Stimulated activated CD4-positive, alpha-beta T cell treated with anti-CD3 and anti-CD28 coated beads, Interleukin-15, amount 100 ng/mL, for 48 hours (primary cell): ENCODE data around the gene TMEM145.
A peak's percentile ranks its signal among the peaks of the same experiment; 100 is the strongest.
"Not testable (repeated sequence)": the region's sequence is repeated elsewhere in the genome, so short reads cannot be mapped to it uniquely, and the experiment has no call there.

Experiments used
- DNase-seq, 2 donors: peaks; one replicate each; pipeline ENCODE4 v3.0.0-alpha.2; 2020; ENCODE audit warnings: low read depth in 2 of 2

Gene TMEM145

DNA sequence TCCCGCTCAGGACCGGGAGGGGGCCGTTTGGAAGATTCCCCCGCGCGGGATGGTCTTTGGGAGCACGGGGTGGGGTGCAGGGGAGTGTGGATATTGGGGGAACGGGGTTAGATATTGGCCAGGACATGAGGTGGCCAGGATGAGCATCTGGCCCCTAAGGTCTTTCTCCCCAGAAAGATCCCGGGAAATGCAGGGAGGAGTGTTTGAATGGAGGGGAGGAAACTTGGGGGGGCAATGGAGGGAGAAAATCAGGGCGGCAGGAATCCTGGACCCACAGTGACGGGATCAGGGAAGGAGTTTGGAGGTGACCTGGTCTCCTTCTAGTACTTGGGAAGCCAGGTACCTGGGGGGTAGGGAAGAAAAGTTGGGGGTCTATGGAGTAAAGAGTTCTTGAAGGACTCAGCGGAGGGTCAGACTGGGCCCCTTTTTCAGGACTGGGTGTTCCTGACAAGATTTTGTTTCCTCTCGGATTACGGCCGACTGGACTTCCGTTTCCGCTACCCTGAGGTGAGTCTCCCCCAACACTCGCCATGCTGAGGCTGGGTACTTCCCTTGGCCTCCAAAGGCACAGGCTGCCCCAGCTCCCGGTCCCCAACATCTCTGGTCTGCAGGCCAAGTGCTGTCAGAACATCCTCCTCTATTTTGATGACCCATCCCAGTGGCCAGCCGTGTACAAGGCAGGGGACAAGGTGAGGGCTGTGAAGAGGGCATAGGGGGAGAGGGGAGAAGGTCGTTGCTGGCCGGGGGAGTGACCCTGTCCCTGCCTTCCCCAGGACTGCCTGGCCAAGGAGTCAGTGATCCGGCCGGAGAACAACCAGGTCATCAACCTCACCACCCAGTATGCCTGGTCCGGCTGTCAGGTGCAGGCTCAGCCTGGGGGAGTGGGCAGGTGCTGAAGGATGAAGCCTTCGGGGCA is 989 bp downstream of the TMEM145 start:
- no peak for DNase-seq

DNA sequence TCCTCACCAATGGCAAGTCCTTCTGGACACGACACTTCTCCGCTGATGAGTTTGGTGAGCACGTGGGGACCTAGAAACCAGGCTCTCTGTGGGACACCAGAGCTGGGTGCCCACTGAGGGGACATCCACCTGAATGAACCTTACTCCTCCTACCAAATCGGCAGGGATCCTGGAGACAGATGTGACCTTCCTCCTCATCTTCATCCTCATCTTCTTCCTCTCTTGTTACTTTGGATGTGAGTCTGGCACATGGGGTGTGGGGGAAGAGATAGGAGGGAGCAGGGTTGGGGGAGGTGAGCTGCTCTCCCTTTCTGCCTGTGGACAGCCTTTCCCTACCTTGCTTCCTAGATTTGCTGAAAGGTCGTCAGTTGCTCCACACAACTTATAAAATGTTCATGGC is 1.9 kb downstream of the TMEM145 start:
- no peak for DNase-seq

DNA sequence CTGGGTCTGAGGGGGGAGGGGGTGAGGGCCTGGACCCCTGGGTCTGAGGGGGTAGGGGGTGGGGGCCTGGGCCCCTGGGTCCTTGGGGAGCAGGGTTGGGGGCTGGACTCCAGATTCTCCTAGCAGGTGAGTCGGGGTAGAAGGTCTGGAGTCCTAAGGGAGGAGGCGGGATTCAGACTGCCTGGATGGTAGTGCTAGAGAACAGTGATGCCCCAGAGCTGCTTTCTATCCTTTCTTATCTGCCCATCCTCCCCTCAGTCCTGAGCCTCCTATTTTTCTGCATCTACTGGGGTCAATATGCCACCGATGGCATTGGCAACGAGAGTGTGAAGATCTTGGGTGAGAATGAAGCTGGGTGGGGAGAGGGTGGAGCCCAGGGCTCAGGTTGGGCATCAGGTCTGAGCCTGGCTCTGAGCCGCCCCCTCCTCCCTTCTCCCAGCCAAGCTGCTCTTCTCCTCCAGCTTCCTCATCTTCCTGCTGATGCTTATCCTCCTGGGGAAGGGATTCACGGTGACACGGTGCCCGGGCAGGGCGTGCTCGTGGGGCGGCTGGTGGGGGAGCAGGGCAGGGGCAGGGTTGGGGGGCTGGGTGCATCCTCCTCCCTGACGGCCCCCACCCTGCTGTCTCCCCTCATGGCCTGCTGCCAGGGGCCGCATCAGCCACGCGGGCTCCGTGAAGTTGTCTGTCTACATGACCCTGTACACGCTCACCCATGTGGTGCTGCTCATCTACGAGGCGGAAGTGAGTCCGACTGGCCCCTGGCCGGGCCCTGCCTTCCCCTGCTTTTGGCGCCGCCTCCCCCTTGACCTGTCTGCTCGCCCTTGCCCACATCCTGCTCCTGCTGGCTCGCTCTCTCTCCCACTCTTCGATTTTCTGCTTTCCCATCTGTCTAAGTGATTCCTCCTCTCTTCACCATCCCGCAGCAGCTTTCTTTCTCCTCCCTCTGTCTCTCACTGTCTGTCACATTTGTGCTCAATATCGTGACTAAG is 3.4 kb downstream of the TMEM145 start:
- no peak for DNase-seq

DNA sequence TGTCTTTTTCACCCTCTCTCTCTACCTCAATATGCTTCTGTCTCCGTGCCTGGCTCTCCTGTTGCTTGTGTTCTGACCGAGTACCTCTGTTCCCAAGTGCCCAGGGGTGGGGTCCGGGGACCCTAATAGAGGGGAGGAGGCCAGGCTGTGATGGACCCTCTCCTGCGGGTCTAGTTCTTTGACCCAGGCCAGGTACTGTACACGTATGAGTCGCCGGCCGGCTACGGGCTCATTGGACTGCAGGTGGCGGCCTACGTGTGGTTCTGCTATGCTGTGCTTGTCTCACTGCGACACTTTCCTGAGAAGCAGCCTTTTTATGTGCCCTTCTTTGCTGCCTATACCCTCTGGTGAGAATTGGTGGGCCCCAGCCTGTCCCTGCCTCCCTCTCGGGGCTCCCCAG is 4.4 kb downstream of the TMEM145 start:
- DNase-seq, result no peak

DNA sequence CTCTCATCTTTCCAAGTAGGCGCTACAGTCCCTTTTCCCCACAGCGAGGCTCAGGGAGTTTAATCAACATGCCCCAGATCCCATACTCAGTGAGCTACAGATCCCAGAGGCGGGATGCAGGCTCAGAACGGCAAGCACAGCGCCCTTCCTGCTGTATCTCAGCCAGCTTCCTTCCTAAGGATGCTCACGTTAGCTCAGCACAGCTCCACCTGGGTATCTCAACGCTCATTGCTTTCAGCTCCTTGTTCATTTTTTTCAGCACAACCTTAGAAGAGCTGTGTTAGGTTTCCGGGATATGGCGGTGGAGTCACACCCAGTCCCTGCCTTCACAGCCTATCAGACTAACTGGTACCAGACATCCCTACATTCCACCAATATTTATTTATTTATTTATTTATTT is 9.2 kb downstream of the TMEM145 start:
- no peak for DNase-seq

DNA sequence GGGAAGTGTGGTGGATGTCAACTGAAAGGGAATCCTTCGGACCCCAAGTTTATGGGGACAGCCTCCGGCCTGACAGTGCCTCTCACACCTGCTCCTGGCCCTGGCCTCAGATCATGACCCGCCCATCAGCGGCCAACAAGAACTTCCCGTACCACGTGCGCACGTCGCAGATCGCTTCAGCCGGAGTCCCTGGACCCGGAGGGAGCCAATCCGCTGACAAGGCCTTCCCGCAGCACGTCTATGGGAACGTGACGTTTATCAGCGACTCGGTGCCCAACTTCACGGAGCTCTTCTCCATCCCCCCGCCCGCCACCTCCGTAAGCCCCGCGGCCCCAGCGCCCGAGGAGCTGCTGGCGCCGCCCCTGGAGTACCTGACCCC is 10.4 kb downstream of the TMEM145 start:
- no peak for DNase-seq

DNA sequence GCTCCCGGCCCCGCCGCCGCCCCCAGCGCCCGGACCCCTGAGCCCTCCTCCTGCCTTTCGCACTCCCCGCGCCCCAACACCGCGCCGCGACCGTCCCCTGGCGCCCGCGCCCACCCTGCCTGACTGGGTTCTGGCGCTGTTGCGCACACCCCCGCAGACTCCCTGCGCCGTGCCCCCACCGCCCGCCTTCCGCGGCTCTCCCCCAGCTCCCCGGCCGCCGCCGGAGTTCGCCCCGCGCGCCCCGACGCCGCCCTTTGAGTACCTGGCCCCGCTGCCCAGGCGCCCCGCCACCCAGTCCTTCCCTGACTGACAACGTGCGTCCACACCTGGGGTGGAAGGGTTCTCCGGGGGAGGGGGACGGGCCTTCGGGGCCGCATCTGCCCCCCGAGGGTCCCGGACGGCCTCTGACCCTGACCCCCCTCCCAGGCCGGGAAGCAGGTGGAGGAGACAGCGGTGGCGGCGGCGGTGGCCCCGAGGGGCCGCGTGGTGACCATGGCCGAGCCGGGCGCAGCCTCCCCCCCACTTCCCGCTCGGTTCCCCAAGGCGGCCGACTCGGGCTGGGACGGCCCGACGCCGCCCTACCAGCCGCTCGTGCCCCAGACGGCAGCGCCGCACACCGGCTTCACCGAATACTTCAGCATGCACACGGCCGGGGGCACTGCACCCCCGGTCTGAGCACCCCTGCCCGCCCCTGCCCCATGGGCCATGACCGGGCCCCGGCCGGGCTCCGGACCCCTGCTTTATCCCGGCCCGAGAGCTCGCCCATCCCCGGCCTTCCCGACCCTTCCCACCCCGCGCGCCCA is 10.9 kb downstream of the TMEM145 start:
- no peak for DNase-seq

DNA sequence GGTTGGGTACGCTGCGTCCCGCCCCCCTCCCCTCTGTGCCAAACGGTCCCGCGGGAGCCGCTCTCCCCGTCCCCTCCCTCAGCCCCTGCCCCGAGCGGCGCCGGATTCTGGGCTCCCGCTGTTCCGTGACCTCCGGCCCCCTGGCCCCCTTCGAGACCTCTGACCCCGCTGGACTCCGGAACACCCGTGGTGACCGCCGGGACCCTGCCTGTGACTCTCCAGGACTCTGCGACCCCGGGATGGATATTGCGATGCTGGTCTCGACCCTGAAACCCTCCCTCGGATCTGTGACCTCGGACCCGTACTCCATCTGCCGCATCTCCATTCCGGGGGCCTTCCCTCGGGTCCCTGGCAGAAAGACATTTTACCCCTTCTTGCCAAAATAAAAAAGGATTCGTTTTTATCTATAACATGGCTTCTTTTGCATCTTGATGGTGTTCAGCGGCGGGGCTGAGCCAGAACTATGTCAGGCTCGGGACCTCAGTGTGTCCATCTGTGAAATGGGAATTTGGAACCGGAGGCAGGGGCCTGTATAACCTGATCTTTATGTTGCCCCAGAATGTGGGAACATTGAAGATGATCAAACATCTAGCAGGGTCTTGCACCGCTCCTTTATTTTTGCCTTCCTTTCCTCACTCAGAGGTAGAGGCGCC is 11.7 kb downstream of the TMEM145 start:
- DNase-seq, result no peak

DNA sequence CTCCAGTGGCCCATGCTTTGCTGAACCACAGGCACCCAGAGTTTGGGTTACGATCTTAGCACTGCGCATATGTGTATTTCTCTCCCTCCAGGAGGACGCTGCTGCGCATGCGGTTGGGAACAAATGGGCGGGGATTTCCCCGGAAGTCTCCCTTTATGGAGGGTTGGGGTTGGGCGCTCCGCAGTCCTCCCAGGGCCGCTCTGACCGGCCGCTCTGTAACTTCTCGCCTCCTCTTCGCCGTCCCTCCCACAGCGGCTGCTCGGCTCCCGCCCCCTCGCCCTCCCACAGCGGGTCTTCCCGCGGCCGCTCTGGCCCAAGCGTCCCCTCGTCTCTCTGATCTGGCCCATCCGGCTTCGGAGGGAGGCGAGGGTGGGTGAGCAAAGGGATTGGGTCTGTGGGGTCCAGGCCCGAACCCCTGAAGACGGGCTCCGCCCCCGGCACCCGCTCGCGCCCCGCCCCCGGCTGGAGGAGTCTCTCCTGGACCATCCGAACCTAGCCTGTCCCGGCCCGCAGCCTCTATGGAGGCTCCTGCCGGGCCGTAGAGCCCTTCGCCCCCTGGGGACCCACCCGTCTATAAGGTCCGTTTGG is 12.3 kb downstream of the TMEM145 start, which contains the start of gene MEGF8:
TSS of gene MEGF8 (plus strand) at position 328 of the 588 bp plus-strand sequence. CDS start 609 bp downstream, outside the sequence.
- DNase-seq, result peak; percentile 96 to 97

DNA sequence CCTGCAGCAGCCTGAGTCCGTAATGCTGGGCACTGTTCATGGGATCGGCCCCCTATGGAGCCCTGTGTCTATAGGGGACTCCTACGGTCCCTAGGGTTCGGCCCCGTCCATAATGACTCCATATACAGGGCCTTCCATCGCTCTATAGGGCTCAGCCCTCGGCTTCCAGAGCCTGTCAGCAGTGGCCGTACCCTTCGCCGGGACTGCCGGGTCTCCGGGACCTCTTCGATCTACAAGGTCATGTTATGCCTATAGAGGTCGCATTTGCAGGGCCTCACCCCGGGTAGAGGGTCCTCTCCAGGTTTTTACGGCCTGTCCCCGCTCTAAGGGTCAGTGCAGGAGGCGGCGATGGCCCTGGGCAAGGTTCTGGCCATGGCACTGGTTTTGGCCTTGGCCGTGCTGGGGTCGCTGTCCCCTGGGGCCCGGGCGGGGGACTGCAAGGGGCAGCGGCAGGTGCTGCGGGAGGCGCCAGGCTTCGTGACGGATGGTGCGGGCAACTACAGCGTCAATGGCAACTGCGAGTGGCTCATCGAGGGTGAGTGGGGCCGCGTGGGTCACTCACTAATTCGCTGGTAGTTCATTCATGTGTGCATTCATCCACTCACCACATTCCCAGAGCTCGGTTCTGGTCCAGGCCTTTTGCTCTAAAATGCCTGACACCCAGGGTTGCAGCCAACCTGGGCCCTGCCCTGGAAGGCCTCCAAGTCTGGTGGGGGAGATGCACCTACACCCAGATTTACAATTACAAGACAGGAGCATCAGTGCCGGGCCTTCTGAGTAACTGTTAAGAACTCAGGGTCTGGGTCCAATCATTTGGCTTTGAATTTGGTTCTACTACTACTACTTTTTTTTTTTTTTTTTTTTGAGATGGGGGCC is 13.0 kb downstream of the TMEM145 start:
- DNase-seq, result no peak

DNA sequence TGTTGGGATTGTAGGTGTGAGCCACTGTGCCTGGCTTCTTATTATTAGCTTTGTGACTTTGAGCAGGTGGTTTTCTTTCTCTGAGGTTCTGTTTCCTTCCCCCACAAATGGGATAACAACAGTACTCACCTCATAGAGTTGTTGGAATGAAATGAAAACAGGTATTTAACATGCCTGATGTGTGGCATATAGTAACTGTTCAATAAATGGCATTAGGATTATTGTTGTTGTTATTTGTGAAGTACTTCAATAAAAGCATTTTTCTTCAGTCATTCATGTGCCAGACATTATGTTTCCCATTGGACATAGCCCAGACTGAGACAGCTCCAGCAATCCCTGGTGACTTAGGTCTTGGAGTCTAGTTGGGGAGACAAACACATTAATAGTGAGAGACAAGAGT is 13.9 kb downstream of the TMEM145 start:
- no peak for DNase-seq

DNA sequence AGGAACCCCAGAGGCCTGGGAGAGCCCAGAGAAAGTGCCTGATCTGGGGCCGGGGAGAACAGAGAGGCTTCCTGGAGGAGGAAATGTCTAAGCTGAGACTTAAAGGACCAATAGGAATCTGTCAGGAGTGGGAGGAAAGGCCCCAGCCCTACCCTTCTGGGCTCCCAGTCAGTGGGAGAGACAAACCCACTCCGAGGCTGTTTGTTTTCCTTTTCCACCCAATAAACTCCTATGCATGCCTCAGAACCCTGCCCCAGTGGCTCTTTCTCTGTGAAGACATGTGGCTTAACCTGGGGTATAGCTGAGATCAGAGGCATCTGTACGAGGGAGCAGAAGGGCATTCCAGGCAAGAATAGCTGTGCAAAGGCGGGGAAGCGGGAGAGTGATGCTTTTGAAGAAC is 14.3 kb downstream of the TMEM145 start:
- DNase-seq, result no peak

DNA sequence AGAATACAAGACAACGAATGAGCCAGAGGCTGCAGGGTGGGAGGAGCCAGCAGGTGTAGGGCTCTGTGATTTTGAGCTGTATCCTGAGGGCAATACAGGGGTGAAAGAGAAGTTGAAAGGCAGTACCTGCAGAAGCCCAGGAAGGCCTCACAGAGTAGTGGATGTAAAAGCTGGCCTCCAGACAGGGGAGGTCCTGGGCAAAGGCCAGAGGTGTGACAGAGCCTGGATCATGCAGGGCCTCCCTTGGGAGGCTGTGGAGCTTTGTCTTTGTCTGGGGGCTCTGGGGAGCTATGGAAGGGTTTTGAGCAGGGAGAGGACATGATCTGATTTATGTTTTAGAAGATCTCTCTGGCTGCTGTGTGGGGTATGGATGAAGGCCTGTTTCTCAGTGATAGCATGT is 15.0 kb downstream of the TMEM145 start:
- no peak for DNase-seq

DNA sequence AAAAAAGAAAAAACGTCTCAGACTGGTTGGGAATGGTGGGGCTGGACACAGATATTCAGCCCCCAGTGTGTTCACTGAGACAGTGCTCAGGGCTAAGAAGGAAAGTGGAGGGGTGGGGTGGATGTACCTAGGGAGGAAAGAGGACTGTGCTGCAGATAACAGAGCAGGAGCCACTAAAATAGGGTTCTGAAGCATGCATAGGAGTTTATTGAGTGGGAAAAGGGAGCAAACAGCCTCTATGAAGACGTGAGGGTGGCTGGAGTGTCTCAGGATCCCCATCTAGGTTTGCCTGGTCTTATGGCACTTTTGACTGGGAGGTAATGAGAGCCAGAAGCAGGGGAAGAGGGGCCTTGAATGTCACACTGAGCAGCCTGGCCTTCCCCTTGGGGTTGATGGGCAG is 15.7 kb downstream of the TMEM145 start:
- DNase-seq, result no peak

DNA sequence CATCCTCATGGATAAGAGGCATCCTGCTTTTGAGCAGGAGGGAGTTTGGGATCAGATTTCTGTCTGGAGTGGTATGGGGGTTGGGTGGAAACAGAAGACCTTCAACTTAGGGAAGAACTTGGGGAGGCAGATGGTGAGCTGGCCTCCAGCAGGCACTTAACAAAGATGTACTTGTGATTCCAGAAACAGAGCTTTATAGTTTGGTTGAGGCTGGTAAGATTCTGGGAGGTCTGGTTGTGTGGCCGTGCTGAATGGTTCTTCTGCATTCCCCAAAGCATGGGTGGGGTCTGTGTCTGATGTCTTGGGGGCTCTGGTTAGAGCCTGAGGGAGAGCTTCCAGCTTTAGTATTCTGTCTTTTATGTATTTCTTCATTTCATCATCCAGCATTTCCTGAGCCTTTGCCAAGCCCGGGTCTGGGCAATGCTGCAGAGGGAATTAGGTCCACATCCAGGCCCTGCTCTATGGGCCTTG is 17.2 kb downstream of the TMEM145 start:
- DNase-seq, result no peak

DNA sequence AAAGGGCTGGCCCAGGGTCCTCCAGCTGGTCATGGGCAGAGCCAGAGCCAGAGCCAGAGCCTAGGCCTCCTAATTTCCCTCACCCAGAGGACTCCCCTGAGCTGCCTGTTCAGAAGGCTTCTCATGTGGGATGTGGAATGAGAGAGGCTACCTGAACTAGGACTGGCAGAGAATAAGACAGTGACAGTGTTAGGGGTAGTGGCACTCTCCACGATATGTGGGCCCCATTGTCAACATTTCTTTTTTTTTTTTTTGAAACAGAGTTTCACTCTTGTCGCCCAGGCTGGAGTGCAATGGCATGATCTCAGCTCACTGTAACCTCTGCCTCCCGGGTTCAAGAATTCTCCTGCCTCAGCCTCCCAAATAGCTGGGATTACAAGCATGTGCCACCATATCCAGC is 18.2 kb downstream of the TMEM145 start:
- not testable (repeated sequence) for DNase-seq

DNA sequence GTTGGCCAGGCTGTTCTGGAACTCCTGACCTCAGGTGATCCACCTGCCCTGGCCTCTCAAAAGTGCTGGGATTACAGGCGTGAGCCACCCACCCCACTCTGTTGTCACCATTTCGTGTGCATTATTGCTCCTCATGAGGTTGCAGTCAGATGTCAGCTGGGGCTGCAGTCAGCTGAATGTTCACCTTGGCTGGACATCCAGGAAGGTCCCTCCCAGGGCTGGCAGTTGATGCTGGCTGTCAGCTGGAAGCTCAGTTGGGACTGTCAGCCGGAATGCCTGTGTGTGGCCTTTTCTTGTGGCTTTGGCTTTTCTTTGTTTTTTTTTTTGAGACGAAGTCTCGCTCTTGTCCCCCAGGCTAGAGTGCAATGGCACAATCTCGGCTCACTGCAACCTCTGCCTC is 18.9 kb downstream of the TMEM145 start:
- no peak for DNase-seq

DNA sequence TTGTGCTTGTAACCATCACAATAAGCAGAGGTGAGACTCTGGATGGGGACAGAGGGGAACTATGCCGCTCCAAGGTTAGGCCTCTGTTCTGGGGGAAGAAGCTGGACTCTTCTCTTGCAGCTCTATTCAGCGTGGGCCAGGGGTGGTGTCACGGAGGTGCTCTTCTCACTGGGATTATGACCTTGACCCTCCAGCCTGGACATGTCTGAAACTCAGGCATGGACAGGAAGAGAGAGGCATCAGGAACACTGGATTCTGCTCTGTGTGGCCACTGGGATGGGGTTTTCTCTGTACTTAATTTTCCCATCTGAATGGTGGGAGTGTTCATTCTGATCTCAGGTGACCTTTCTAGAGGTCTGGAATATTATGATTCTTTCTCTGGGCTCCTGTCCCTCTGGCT is 19.9 kb downstream of the TMEM145 start:
- DNase-seq, result no peak

DNA sequence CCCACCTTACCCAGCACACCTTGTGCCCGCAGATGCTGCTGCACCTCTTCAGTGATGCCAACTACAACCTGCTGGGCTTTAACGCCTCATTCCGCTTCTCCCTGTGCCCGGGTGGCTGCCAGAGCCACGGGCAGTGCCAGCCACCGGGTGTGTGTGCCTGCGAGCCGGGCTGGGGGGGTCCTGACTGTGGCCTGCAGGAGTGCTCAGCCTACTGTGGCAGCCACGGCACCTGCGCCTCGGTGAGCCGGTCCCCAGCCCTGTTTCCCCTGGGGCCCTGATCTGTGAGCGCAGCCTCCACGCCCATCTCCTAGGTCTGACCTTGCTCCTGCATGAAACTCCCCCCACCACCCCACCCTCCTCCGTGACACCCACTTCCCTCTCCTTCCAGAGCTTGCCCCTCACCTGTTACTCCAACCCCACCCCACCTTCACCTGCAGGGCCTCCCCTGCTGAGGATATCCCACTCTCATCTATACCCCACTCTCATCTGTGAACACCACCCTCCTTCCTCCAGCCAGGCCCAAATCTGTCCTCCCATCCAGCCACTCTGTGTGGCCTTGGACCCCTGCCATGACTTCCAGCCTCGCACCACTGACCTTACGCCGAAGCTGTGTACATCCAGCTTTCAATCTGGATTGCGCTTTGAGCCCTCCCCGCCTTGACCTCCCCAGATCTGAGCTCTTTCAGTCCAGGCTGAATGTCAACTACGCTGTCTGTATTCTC is 21.0 kb downstream of the TMEM145 start:
- no peak for DNase-seq
